GM21723 (cell line): Measurements from ENCODE around the gene JMJD6.
A peak's percentile ranks its signal among the peaks of the same experiment; 100 is the strongest.
"Not testable (repeated sequence)": the region's sequence is repeated elsewhere in the genome, so short reads cannot be mapped to it uniquely, and the experiment has no call there.

Source experiments
- ATAC-seq: cut with Tn5 transposase; IDR thresholded peaks from one replicate; pipeline ENCODE4 v1.9.1; 2021; ENCODE audit warnings: mild to moderate bottlenecking, moderate library complexity; ENCODE audit not compliant: unreplicated experiment

Gene JMJD6

DNA sequence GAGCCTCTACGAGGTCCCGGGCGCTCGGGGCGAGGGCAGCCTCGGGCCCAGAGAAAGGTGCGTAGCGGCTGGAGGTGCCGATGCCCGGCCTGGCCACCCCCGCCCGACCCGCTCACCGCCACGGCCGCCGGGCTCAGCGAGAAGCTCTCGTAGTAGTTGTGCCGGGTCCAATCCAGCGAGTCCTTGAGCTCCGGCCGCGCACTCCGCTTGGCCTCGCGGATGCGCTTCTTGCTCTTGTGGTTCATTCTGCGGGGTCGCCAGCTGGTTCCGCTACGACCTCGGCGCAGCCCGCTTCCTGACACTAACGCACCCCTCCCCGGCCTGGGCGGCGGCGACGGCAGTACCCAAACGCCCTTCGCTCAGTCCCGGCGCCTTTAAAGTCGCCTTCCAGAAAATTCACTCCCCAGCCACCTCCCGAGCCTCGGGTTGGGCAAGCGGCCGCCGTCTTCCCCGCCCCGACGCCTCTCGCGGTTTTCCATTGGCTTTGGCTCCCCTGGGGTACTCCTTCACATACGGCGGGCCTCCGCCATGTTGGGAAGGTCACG lies at the start of gene JMJD6:
Gene JMJD6, minus strand, starts transcription at position 376 of the 545 bp plus-strand sequence. Its CDS starts 131 bp downstream, at position 245.
- ATAC-seq: peak; percentile 71

DNA sequence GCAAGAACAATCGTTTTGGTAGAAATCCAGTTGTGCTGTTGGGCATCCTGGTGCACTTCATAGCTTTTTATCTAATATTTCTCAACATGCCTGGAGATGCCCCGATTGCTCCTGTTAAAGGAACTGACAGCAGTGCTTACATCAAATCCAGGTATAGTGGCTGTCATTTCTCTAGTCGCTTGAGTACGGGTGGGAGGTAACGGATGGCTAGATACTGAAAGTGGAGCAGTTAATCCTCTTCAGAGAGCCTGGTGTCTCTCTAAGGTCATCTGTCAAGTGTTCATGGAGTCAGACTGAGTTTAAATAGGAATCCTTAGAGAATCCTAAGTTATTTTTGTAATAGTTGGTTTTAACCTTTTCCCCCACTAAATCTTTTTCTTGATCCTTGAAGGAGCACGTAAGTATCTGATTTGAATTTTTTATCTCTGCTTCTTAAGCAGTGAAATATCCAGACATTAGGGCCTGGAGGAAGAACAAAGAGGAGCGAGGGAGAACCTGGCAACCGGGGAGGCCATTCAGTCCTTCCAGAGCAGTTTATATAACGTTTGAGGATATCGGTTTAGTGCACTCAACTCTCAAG lies 48.7 kb upstream of the JMJD6 start:
- ATAC-seq: no peak

DNA sequence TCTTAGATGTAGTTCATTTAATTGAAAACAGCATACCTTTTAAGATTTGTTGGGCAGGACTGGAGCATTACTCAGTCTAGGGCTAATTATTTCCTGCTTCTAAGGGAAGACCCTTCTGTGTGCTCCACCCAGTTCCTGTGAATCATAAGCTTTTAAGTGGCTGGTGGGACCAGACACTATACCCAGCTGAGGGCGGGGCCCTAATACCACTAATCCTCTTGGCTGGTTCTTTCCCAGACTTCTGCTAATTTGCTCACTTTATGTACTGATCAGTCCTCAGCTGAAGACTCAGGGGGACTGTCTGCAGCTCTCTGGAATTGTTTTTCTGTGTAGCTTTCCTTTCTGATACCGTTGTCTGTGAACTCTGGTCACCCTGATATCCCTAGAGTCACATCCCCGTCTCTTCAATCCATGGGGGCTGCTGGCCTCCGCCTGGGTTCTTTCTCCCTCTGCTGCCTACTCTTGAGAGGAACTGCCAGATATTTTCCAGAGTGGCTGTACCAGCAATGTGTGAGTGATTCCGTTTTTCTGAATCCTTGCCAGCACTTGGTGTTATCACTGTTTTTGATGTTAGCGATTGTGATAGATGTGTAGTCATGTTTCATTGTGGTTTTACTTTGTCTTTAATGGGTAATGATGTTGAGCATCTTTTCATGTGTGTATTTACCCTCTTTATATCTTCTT lies 46.6 kb upstream of the JMJD6 start:
- ATAC-seq: no peak

DNA sequence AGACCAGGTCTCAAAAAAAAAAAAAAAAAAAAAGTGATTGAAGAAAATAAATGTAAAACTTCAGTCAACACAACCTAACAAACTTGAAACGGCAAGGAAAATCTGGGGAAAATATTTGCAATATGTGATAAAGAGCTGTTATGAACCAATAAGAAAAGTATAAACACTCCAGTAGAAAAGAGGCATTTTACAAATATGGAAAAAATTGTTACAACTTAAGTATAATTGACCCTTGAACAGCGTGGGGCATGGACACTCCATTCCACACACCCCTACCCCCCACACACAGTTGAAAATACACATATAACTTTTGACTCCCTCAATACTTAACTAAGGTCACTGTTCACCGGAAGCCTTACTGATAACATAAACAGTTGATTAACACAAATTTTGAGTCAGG lies 32.2 kb upstream of the JMJD6 start:
- no peak for ATAC-seq

DNA sequence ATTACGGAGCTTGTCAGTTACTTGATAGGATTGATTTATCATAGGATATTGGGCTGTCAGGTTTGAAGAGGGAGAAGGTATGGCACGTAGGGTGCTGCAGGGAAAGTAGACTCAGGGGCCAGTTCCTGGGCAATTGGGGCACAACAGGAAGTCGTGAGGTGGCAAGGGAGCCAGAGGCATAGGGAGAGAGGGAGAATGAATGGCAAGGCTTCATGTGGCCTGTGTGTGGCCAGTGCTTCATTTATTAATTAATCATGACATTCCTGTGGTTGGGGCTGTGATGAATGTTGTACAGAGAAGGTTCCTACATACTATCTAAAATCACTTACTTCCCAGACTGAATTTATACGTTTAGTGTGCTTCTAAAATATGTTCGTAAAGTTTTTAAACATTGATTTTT lies 30.9 kb upstream of the JMJD6 start:
- ATAC-seq: no peak

DNA sequence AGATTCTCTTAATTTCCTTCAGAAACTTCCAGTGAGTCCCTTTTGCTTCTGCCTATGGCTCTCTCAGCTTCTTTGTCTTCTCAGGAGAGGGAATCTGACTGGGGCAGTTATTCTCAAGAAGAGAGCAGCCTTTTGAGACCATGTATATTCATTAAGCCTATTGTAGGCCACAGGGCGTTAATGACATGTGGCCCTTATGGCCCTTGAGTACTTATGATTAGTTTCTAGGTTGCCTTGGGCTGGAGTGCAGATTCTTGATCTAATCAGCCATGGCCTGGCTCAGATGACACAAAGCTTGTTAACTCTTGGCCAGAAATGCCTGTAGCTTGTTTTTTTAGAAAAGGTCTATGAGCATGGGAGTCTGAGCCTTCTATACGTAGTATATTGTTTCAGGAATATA lies 28.9 kb upstream of the JMJD6 start:
- no peak for ATAC-seq

DNA sequence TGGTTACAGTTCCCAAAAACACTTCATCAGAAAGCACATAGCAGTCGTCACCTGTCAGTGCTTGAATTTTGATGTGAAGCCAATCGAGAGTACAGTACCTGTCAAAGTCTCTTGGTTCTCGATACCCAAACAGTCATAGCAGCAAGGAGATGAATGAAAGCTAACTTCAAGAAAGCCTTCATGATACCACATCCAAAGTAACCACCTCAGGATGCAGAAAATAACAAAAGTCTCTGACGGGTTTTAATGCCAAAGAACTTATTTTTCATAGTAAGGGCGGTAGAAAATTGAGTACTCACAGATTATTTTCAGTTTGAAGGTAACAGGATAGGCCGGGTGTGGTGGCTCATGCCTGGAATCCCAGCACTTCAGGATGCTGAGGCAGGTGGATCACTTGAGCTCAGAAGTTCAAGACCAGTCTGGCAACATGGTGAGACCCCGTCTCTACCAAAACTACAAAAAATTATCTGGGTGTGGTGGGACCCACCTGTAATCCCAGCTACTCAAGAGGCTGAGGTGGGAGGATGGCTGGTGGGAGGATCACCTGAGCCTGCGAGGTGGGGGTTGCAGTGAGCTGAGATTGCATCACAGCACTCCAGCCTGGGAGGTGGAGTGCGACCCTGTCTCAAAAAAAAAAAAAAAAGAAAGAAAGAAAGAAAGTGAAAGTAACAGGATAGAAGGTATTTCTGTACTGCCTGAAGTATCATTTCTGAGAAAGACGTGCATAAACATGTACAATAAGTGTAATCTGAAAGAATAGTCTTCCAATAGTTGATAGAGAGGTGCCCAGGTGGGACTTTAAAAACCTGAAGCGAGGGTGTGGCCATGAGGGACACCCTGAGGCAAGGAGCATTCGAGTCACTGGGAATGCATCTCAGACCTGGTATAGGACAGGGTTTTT lies 26.9 kb upstream of the JMJD6 start:
- ATAC-seq: no peak

DNA sequence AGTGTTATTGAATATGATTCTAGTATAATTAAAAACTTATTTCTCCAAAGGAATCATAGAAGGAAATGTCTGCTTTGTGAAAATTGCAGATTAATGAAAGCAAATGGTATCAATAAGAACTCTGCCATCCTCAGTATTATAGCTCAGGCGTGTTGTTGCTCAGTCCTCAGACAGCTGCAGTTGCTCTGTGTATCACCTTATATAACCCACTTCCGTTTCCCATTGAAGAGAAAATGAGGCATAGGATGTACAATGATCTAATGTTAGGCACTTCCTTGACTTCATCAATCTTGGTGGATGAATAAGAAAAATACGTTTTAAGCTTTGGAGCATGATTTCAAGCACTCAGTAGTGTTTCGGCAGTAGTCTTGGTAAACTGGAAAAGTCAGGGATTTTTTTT lies 25.6 kb upstream of the JMJD6 start:
- ATAC-seq: no peak

DNA sequence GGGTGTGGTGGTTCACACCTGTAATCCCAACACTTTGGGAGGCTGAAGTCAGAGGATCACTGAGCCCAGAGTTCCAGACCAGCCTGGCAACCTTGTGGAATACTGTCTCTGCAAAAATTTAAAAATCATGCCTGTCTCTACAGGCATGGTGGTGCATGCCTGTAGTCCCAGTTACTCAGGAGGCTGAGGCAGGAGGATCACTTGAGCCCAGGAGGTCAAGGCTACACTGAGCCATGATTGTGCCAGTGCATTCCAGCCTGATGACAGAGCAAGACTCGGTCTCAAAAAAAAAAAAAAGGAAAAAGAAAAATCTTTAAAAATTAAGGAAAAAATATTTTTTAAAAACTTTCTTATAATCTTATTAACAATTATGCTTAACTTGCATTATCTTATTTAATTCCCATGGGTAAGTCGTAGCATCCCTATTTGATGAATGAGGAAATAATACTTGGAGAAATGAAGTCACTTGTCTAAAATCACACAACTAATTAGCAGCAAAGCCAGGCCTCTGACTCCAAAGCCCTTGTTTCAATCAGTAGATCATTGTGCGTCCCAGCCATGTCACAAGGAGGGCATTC lies 25.1 kb upstream of the JMJD6 start:
- no peak for ATAC-seq

DNA sequence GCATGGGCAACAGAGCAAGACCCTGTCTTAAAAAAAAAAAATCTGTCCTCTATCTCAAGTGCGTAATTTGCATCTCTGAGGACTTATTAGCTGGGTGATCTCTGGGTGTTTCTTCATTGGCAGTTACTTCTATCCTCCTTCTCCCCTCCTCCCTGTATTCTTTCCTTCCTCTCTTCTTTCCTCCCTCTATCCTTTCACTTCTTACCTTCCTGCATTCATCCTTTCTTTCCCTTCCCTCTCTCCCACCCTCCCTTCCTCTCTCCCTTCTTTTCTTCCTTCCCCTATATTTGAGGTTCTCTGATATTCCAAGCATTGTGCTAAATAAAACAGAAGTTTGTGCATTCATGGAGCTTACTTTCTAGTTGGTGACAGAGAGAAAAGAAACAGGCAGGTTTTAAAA lies 22.3 kb upstream of the JMJD6 start:
- no peak for ATAC-seq

DNA sequence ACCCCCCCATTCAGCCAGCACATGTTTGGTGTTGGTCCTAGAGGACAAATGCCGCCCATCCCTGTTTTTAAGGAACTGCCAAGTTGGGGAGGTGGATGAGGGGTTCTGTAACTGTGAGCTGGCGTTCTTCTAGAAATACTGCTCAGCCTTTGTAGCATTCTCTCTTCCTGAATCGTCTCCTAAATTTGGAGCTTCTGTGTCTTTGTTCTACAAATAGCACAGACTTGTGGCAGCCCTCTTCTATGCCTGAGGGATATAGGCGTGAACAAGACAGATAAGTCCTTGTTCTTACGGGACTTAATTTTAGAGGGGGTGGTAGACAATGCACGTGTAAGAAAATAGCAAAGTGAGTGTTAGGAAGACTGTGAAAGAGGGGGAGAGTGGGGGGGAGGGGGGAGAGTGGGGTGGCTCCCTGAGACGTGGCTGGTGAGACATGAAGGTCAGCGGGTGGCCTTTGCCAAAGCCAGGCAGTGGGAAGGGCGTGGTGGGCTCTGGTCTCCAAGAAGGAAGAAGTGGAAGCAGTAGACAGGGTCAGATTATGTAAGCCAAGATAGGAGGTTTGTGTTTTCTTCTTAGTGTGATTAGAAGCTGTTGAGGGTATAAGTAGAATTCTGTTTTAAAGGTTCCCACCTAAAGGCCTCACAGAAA lies 21.4 kb upstream of the JMJD6 start:
- no peak for ATAC-seq

DNA sequence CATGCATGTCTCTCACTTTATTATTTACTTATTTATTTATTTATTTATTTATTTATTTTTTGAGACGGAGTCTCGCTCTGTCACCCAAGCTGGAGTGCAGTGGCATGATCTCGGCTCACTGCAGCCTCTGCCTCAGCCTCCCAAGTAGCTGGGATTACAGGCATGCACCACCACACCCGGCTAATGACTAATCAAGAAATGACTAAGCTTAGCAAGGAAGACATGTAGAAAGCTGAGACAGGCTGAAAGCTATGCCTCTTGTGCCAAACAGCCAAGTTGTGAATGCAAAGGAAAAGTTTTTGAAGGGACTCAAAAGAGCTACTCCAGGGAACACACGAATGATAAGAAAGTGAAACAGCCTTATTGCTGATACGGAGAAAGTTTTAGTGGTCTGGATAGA lies 19.4 kb upstream of the JMJD6 start:
- not testable (repeated sequence) for ATAC-seq

DNA sequence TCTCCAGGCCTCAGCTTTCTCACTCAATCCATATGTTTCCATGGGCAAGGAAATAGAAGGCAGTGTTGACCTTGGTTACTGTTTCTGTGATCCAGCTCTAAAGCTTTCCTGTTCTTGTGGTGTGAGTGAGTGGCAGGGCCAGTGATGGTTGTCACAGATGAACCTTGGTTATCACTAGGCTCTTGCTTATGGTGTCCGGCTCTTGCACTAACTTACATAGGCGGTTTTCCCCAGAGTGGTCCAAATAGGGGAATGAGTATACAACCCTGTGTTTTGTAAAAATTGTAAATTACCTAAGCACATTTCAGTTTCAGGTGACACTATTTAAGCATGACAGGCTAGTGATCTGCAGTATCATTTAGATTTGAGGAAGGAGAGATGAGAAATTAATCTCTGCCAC lies 18.3 kb upstream of the JMJD6 start:
- no peak for ATAC-seq

DNA sequence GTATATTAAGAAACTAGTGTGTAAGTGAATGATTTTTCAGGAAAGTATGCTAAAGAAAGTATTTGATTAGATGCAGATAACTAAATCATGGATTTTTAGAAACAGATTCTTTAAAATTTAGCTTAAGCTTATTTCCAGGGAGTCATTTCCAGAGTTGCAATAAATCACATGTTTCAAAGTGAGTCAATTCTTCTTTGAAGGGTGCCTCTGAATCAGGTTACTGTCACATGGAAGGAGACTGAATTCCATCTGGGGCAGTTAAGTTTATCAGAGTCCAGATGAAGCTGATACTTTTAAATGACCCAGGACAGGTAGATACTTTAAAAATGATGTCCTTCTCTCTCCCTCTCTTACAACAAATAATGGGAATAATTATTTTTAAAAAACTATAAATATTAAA lies 16.6 kb upstream of the JMJD6 start:
- ATAC-seq: no peak

DNA sequence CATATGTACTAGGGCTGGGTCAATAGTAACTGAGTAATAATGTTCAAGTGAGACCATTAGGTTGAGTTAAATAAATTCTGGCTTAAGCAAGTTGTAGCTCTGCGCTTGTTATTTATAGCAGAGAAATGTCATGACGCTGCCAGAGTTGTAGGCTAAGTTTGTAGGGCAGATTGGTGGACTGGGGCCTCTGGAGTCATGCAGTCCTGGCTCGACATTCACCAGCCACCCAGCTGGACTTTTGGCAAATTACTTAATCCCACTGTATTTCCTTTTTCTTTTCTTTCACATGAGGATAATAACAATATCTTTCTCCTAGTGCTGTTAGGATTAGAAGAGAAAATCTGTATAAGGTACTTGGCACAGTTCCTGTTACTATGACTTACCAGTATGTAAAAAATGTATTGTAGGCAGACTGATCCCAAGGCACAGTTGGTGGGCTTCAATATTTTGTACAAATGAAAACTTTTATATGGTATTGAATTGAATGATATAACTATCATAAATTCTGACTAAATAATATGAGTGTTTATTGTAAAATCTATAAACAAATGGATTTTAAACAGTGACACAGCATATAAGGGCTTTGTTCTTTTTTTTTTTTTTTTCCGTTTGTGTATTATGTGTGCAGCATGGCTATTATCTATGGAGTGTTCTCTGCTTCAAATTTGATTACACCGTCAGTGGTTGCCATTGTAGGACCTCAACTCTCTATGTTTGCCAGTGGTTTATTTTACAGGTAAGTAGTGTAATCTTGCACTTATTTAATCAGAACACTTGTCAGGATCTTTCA lies 14.1 kb upstream of the JMJD6 start:
- no peak for ATAC-seq

DNA sequence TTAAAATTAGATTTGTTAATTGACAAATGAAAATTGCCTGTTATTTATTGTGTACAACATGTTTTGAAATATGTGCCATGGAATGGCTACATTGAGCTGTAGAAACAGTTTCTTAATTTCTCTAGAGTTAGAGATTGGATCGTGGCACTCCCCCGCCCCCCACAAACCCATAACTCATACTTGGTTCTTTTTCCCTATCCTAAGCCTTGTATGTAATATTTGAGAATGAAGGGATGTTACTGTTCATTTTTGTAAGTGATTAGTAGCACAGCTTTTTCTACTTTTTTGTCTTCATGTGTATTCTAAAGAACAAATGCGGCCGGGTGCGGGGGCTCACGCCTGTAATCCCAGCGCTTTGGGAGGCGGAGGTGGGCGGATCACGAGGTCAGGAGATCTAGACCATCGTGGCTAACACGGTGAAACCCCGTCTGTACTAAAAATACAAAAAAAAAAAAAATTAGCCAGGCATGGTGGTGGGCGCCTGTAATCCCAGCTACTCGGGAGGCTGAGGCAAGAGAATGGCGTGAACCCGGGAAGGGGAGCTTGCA lies 13.2 kb upstream of the JMJD6 start:
- ATAC-seq: not testable (repeated sequence)

DNA sequence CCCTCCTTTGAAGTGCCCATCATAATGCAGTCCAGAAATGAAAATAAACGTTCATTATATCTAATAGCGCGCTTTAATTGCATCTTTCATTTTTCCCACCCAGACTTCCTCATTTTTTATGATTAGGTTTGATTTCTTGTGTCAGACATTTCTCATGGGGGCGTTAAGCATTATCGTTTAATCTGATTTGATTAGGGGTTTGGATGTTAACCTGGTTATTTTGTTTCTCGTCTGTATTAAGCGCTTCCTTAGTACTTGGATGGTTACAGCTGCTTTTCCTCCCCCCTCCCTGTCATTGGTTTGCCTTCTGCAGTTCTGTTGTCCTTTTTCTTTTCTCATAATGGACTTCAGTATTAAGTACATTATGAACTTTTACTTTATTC lies 12.1 kb upstream of the JMJD6 start:
- no peak for ATAC-seq

DNA sequence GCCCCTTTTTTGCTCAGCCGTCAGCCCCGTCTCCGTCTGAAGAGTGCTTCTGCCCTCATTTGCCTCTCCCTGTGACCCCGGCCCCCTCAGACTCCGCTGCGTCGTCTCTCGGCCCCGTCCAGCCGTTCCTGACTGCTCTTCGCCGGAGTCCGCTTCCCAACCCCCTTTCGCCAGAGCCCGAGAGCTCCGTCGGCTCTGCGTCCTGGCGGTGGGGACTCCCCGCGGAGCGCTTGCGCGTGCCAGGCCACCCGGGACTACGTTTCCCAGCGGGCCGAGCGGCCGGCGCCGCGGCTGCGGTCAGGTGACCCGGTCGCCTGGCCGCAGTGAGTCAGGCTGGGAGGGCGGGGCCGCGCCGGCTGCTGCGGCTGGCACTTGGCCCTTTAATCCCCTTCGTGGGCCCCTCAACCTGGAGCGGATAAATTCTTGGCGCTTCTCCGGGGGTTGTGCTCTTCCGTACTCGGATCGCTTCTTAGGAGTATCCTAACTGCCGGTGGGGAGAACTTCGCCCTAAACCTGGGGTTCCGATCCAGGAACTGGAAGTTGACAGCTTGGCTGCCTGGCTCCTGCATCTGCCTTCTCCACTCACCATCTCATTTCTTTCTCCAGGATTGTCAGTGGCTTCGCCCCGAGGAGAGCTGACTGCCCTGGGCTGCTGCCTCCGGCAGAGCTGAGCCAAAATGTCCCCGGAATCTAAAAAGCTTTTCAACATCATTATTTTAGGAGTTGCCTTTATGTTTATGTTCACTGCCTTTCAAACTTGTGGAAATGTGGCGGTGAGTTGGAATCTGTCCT lies 11.5 kb upstream of the JMJD6 start, which contains the start of gene MFSD11:
Gene MFSD11, plus strand, starts transcription at position 444 of the 792 bp plus-strand sequence. Its CDS starts 234 bp downstream, at position 678.
- peak; percentile 57 for ATAC-seq
